LNCAP (cell line): Measurements from ENCODE around the gene PC.

Source experiments
- CTCF ChIP-seq: fragments of 450-650 bp; IDR thresholded peaks from 2 replicates; pipeline ENCODE4 v1.5.1; 2017; ENCODE audit warnings: mild to moderate bottlenecking

Gene PC

GRCh38 chr11:66886671-66887221 lies 71.4 kb downstream of the PC start:
- no peak for TF ChIP-seq CTCF

- no peak for TF ChIP-seq CTCF
Observed at GRCh38 chr11:66885950-66886440, 72.2 kb downstream of the PC start.

- TF ChIP-seq CTCF, result no peak
Observed at GRCh38 chr11:66885469-66885868, 72.7 kb downstream of the PC start.

GRCh38 chr11:66884443-66884842 lies 73.7 kb downstream of the PC start:
- TF ChIP-seq CTCF, result no peak

GRCh38 chr11:66883016-66883965 lies 74.9 kb downstream of the PC start:
- TF ChIP-seq CTCF, result peak; percentile 45

- TF ChIP-seq CTCF, result no peak
Observed at GRCh38 chr11:66882561-66883015, 75.6 kb downstream of the PC start.

GRCh38 chr11:66881927-66882452 lies 76.2 kb downstream of the PC start:
- no peak for TF ChIP-seq CTCF
